NCI-H526 (cell line): ENCODE data around the gene MAGEA4.
"Not testable (repeated sequence)": the region's sequence is repeated elsewhere in the genome, so short reads cannot be mapped to it uniquely, and the experiment has no call there.

Source experiments
- DNase-seq, 2 experiments: peaks; one replicate each; lab custom pipeline; 2025; lab: John Stamatoyannopoulos, UW

The MAGEA4 gene, protein sequence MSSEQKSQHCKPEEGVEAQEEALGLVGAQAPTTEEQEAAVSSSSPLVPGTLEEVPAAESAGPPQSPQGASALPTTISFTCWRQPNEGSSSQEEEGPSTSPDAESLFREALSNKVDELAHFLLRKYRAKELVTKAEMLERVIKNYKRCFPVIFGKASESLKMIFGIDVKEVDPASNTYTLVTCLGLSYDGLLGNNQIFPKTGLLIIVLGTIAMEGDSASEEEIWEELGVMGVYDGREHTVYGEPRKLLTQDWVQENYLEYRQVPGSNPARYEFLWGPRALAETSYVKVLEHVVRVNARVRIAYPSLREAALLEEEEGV

DNA sequence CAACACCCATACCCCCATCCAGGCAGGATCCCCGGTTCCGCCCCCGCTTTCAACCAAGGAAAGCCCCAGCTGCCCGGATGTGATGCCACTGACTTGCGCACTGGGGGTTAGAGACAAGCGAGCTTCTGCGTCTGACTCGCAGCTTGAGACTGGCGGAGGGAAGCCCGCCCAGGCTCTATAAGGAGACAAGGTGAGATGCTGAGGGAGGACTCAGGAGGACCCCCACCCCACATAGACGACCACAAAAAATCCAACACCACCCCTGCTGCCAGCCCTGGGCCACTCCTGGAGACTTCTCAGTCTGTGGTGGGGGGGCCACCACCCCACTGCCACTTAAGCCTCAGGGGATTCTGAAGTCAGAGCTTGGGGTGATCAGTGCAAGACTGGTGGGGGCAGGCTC, at the start of gene MAGEA4:
TSS of gene MAGEA4 (plus strand) at position 110 of the 400 bp plus-strand sequence. CDS start 10,776 bp downstream, outside the sequence.
- no peak for DNase-seq

DNA sequence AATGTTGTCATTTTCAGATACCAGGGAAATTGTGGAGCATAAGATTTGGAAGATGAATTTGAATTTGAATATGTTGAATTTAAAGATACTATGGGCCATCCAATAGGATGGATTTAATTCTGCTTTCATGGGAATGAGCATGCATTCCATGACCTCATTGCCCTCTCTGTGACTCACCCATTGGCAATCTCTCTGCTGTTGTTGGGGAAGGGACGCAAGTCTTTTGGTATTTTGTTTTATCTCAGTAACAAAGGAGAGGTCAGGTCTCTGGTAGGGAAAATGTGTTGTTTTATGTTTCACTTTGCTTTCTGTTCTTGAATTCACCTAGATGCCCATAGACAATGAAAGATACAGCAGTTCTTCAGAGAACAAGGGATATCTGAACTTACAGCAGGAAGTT, 42.1 kb upstream of the MAGEA4 start:
- DNase-seq, result no peak

GRCh38 chrX:151871244-151871643, 41.4 kb upstream of the MAGEA4 start:
- DNase-seq, result no peak

GRCh38 chrX:151873096-151873495, 39.6 kb upstream of the MAGEA4 start:
- DNase-seq, result no peak

DNA sequence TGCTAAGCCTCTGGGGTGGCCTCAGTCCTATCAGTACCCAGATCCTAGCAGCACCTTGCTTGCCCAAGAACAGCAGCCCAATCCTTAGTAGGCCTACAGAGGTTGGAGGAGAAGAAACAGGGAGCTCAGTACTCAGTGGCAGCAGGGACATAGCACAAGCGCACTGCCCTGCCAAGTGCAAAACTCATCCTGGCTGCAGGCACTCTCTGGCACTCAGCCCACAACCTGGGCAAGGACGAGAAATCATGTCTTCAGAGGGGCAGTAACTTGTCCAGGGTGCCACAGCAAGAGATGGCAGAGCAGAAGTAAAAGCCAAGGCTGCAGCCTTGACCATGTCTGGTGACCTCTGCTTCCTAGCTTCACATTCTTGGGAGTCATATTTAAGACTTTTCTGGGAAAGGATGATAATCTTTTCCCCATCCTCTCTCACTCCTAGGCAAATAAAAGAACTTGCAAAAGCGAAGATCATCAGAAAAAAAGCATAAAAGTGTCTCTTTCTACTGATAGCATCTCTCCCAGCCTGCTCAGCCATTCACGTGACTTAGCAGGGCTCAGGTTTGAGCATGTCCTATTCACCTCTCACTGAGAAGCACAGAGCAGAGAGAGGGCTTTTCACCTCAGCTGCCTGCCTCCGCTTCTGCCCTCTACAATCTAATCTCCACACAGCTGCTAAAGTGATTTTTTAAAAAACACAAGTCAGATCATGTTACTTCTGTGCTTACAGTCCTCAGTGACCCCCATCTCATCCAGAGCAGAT, 37.2 kb upstream of the MAGEA4 start:
- no peak for DNase-seq

DNA sequence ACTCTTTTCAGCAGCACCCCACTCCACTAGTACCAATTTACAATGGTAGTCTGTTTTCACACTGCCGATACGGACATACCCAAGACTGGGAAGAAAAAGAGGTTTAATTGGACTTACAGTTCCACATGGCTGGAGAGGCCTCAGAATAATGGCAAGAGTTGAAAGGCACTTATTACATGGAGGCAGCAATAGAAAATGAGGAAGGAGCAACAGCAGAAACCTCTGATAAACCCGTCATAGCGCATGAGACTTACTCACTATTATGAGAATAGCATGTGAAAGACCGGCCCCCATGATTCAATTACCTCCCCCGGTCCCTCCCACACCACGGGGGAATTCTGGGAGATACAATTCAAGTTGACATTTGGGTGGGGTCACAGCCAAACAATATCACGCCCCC, 34.1 kb upstream of the MAGEA4 start:
- DNase-seq, result no peak

GRCh38 chrX:151879856-151880255, 32.8 kb upstream of the MAGEA4 start:
- DNase-seq, result no peak

DNA sequence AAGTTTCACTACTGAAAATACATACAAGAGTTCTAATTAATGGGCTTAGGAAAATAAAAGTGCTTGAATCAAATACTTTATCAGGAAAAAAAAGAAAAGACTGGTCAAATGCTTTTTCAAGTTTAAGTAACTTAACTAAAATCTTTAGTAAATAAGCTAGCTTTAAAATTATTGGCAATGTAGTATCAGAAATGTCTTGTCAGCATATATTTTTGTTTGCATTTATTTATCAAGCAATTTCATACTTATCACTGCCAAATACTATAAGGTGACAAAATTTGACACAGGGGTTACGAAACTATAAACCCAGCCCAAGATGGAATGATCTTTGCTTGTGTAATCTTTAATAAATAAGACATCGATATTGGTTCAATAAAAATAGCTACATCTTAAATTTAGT, 31.8 kb upstream of the MAGEA4 start:
- no peak for DNase-seq

- no peak for DNase-seq
Observed at GRCh38 chrX:151889421-151889820, 23.3 kb upstream of the MAGEA4 start.

GRCh38 chrX:151896734-151897474, 15.8 kb upstream of the MAGEA4 start:
- DNase-seq, result no peak

- DNase-seq, result no peak
Observed at GRCh38 chrX:151899622-151900021, 13.1 kb upstream of the MAGEA4 start.

- DNase-seq, result no peak
Observed at GRCh38 chrX:151901826-151902225, 10.9 kb upstream of the MAGEA4 start.

DNA sequence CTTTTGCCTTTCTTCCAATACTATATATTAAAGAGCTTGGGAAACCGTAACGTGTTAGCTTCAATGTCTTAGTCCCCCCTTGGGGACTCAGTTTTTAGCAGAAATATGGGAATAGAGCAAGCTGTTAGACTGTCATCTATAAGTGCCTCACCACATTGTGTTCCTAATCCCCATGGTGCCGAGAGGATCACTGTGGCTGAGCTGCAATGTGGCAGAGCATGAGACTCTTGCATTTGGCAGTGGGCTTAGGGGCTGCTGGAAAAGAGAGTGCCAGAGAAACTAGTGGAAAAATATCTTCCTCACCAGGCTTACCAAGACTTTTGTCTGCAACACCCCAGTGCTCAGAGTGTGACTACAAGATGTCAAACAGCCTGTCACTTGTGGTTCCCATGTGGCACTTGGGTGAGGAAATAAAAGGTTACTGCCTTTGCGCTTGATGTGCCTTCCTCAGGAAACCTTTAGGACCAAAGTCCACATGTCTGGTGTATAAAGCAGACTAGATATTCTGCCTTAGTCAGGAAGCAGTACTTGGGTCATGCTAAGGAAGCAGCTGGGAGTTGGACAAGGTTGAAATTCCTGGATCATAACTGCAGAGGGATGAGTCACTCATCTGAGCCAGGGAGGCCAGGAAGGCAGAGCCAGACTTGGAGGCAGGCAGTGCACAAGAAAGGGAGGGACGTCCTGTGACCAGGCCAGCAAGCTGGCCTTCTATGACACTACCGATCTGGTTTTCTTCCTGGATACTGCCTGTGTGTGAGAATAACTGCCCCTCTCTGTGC, 9.7 kb upstream of the MAGEA4 start:
- DNase-seq, result no peak

GRCh38 chrX:151904989-151905388, 7.7 kb upstream of the MAGEA4 start:
- DNase-seq, result no peak

- no peak for DNase-seq
Observed at GRCh38 chrX:151912221-151912620, 468 bp upstream of the MAGEA4 start.

GRCh38 chrX:151918736-151919135, 6.0 kb downstream of the MAGEA4 start:
- not testable (repeated sequence) for DNase-seq

DNA sequence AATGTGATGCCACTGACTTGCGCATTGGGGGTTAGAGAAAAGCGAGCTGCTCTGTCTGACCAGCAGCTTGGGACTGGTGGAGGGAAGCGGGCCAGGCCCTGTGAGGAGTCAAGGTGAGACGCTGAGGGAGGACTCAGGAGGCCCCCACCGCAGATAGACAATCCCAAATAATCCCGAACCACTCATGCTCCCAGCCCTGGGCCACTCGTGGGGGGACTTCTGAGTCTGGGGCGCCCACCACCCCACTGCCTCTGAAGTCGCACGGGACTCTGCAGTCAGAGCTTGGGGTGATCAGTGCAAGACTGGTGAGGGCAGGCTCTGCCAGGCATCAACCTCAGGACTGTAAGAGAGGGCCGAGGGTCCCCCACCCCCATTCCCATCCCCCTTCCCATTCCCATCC, 6.9 kb downstream of the MAGEA4 start:
- DNase-seq, result no peak

- no peak for DNase-seq
Observed at GRCh38 chrX:151920101-151920500, 7.4 kb downstream of the MAGEA4 start.

- no peak for DNase-seq
Observed at GRCh38 chrX:151920530-151920929, 7.8 kb downstream of the MAGEA4 start.

DNA sequence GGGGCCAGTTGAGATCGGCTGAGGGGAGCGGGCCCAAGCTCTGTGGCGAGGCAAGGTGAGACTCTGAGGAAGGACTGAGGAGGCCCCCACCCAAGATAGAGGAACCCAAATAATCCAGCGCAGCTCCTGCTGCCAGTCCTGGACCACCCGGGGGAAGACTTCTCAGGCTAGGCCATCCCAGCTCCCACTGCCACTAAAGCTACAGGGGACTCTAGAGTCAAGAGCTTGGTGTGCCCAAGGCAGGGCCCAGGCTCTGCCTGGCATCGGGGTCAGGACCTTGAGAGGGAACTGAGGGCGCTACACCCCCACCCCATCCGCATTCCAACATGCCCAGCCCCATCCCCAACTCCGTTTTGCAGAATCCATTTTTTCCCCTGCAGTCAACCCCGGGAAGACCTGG, 8.6 kb downstream of the MAGEA4 start:
- DNase-seq, result no peak

DNA sequence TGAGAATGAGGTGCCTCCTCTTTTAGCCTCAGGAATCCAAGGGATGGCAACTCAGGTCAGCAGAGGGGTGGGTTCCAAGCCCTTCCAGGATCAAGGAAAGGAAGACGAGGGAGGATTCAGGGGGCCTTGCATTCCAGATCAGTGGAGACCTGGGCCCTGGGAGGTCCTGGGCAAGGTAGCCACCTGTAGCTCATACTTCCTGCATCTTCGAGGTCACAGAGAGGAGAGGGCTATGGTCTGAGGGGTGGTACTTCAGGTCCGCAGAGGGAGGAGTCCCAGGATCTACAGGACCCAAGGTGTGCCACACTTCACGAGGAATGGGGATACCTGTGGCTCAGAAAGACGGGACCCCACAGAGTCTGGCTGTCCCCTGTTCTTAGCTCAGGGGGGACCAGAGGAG, 9.2 kb downstream of the MAGEA4 start:
- DNase-seq, result no peak

- no peak for DNase-seq
Observed at GRCh38 chrX:151922692-151923091, 10.0 kb downstream of the MAGEA4 start.
